H4 (cell line): ENCODE results near the gene GVQW3. TPM values are rescaled to one million over a fixed set of nuclear protein-coding genes. Genes with fewer than 3 reads are reported as not detected.
"Not testable (repeated sequence)": the region's sequence is repeated elsewhere in the genome, so short reads cannot be mapped to it uniquely, and the experiment has no call there.

ENCODE experiments used
- DNase-seq: peaks from one replicate; pipeline ENCODE4 v3.0.0-alpha.2; 2015; ENCODE audit warnings: low spot score
- total RNA-seq: library from RNA; depleted of rRNA; stranded (reverse); fragments of >200 nt; shearing (Covaris generic); gene quantifications from 2 replicates; pipeline ENCODE4 v1.2.3, GENCODE V29; 2014

Gene GVQW3
- total RNA-seq, 1 experiment from 2014 or later: 1.2 TPM

GRCh38 chr11:76385903-76386302 is 4.8 kb downstream of the GVQW3 start:
- DNase-seq: no peak

GRCh38 chr11:76388408-76388807 is 7.3 kb downstream of the GVQW3 start:
- DNase-seq: no peak

GRCh38 chr11:76391021-76391420 is 9.9 kb downstream of the GVQW3 start:
- DNase-seq: no peak

GRCh38 chr11:76391811-76392475 is 10.8 kb downstream of the GVQW3 start:
- no peak for DNase-seq

GRCh38 chr11:76392870-76393269 is 11.7 kb downstream of the GVQW3 start:
- no peak for DNase-seq

GRCh38 chr11:76394411-76394810 is 13.3 kb downstream of the GVQW3 start:
- no peak for DNase-seq

GRCh38 chr11:76395296-76395695 is 14.2 kb downstream of the GVQW3 start:
- no peak for DNase-seq

- no peak for DNase-seq
Observed at GRCh38 chr11:76397383-76397782, 16.3 kb downstream of the GVQW3 start.

GRCh38 chr11:76400967-76401366 is 19.8 kb downstream of the GVQW3 start:
- no peak for DNase-seq

GRCh38 chr11:76401484-76401883 is 20.4 kb downstream of the GVQW3 start:
- DNase-seq: not testable (repeated sequence)

GRCh38 chr11:76406359-76406758 is 25.2 kb downstream of the GVQW3 start:
- DNase-seq: no peak

GRCh38 chr11:76408171-76408965 is 27.2 kb downstream of the GVQW3 start:
- no peak for DNase-seq

- no peak for DNase-seq
Observed at GRCh38 chr11:76410851-76411357, 29.8 kb downstream of the GVQW3 start.

- no peak for DNase-seq
Observed at GRCh38 chr11:76415073-76415472, 34.0 kb downstream of the GVQW3 start.

GRCh38 chr11:76419896-76420295 is 38.8 kb downstream of the GVQW3 start:
- no peak for DNase-seq

GRCh38 chr11:76424379-76424778 is 43.3 kb downstream of the GVQW3 start:
- DNase-seq: no peak

- no peak for DNase-seq
Observed at GRCh38 chr11:76424891-76425290, 43.8 kb downstream of the GVQW3 start.

- no peak for DNase-seq
Observed at GRCh38 chr11:76426660-76427059, 45.5 kb downstream of the GVQW3 start.

GRCh38 chr11:76436020-76436419 is 54.9 kb downstream of the GVQW3 start:
- DNase-seq: no peak

- no peak for DNase-seq
Observed at GRCh38 chr11:76443268-76443980, 62.3 kb downstream of the GVQW3 start.

GRCh38 chr11:76444065-76444383 is 62.9 kb downstream of the GVQW3 start:
- DNase-seq: no peak

- DNase-seq: peak; percentile 99
Observed at GRCh38 chr11:76444384-76445120, 63.4 kb downstream of the GVQW3 start, which contains the start of gene EMSY. EMSY (plus strand) TSS chr11:76445018; CDS start chr11:76446939, 1,921 bp downstream.
